HG03457 (cell line): ENCODE data around the gene S1PR2.
"Not testable (repeated sequence)": the region's sequence is repeated elsewhere in the genome, so short reads cannot be mapped to it uniquely, and the experiment has no call there.

ENCODE experiments used
- ATAC-seq: cut with Tn5 transposase; IDR thresholded peaks from one replicate; pipeline ENCODE4 v1.9.1; 2021; ENCODE audit warnings: moderate number of reproducible peaks; ENCODE audit not compliant: unreplicated experiment

Gene S1PR2

GRCh38 chr19:10224337-10224736 is 6.8 kb downstream of the S1PR2 start:
- ATAC-seq, result no peak

- ATAC-seq, result no peak
Measured at GRCh38 chr19:10223488-10224213, 7.5 kb downstream of the S1PR2 start.

- ATAC-seq, result no peak
Measured at GRCh38 chr19:10222201-10222890, 8.8 kb downstream of the S1PR2 start.

GRCh38 chr19:10220695-10221094 is 10.4 kb downstream of the S1PR2 start:
- ATAC-seq, result no peak

GRCh38 chr19:10219678-10220077 is 11.5 kb downstream of the S1PR2 start:
- ATAC-seq, result no peak

- no peak for ATAC-seq
Measured at GRCh38 chr19:10217085-10217484, 14.0 kb downstream of the S1PR2 start.

GRCh38 chr19:10214784-10215183 is 16.3 kb downstream of the S1PR2 start:
- no peak for ATAC-seq

GRCh38 chr19:10211691-10212090 is 19.4 kb downstream of the S1PR2 start:
- no peak for ATAC-seq

- no peak for ATAC-seq
Measured at GRCh38 chr19:10211061-10211460, 20.1 kb downstream of the S1PR2 start.

GRCh38 chr19:10209315-10209714 is 21.8 kb downstream of the S1PR2 start:
- no peak for ATAC-seq

- ATAC-seq, result no peak
Measured at GRCh38 chr19:10207026-10207425, 24.1 kb downstream of the S1PR2 start.

GRCh38 chr19:10206226-10206885 is 24.8 kb downstream of the S1PR2 start:
- no peak for ATAC-seq

GRCh38 chr19:10205636-10206035 is 25.5 kb downstream of the S1PR2 start:
- ATAC-seq, result no peak

GRCh38 chr19:10203686-10204085 is 27.4 kb downstream of the S1PR2 start:
- no peak for ATAC-seq

GRCh38 chr19:10201176-10201575 is 30.0 kb downstream of the S1PR2 start:
- no peak for ATAC-seq

GRCh38 chr19:10200101-10200500 is 31.0 kb downstream of the S1PR2 start:
- ATAC-seq, result not testable (repeated sequence)

- not testable (repeated sequence) for ATAC-seq
Measured at GRCh38 chr19:10198889-10199644, 32.1 kb downstream of the S1PR2 start.

GRCh38 chr19:10195199-10195519 is 36.0 kb downstream of the S1PR2 start:
- peak; percentile 8 for ATAC-seq

GRCh38 chr19:10194500-10195198 is 36.5 kb downstream of the S1PR2 start, which contains the start of gene DNMT1:
TSS of gene DNMT1 (minus strand) at chr19:10194953. CDS start at chr19:10194899, 54 bp downstream.
- ATAC-seq, result peak; percentile 58

- peak; percentile 13 for ATAC-seq
Measured at GRCh38 chr19:10193790-10194499, 37.2 kb downstream of the S1PR2 start.
